H1 (cell line): ENCODE measurements around the gene NDUFS3. TPM values are rescaled to one million over a fixed set of nuclear protein-coding genes. Genes with fewer than 3 reads are reported as not detected.

Source experiments
- CTCF ChIA-PET: fragments of 300-600 bp; sonication (Branson Sonifier 250); formaldehyde crosslinking; loops from one replicate; lab custom pipeline; 2021; ENCODE audit not compliant: partially characterized antibody; lab: Charles Lee
- POLR2A ChIA-PET: fragments of 300-600 bp; sonication (Branson Sonifier 250); formaldehyde crosslinking; loops from one replicate; lab custom pipeline; 2021; ENCODE audit warnings: inconsistent platforms; ENCODE audit not compliant: partially characterized antibody; lab: Charles Lee
- DNase-seq, 2 experiments: peaks; one replicate each; pipeline versions ENCODE4 v3.0.0 to v3.0.0-alpha.2; 2010 to 2022; ENCODE audit warnings: low spot score in 2 of 2, low read depth in 1 of 2, mixed read lengths in 1 of 2
- FAIRE-seq: peaks from 2 replicates; lab custom pipeline; 2011; peaks lifted over from hg19 to GRCh38; lab: Jason Lieb, UNC
- H2AFZ ChIP-seq: 2 replicates; pipeline ENCODE4 v1.8.1; 2012; ENCODE audit warnings: low read length, inconsistent platforms
- H2AK5ac ChIP-seq: 2 replicates; pipeline ENCODE4 v1.6.1; 2013; ENCODE audit warnings: low read depth, low read length
- H2BK120ac ChIP-seq: replicated peaks from 2 replicates; pipeline ENCODE3; 2013; ENCODE audit warnings: low read depth, low read length, inconsistent platforms
- H2BK12ac ChIP-seq: 2 replicates; pipeline ENCODE4 v1.6.1; 2013; ENCODE audit warnings: low read depth, low read length
- H2BK15ac ChIP-seq: 2 replicates; pipeline ENCODE4 v1.6.1; 2013; ENCODE audit warnings: low read length
- H2BK20ac ChIP-seq: 2 replicates; pipeline ENCODE4 v1.6.1; 2013; ENCODE audit warnings: low read length
- H2BK5ac ChIP-seq: 2 replicates; pipeline ENCODE4 v1.6.1; 2013; ENCODE audit warnings: low read depth, low read length
- H3K14ac ChIP-seq: 2 replicates; pipeline ENCODE4 v1.6.1; 2013; ENCODE audit warnings: inconsistent platforms; ENCODE audit not compliant: insufficient read length
- H3K18ac ChIP-seq: 2 replicates; pipeline ENCODE4 v1.6.1; 2013; ENCODE audit warnings: low read length; ENCODE audit errors: extremely low read depth
- H3K23ac ChIP-seq: 2 replicates; pipeline ENCODE4 v1.6.1; 2013; ENCODE audit warnings: inconsistent platforms; ENCODE audit not compliant: insufficient read length
- H3K23me2 ChIP-seq: 2 replicates; pipeline ENCODE4 v1.6.1; 2013; ENCODE audit warnings: low read depth, low read length
- H3K27ac ChIP-seq: 2 replicates; pipeline ENCODE4 v1.6.1; 2011; ENCODE audit warnings: low read depth, low read length, inconsistent platforms
- H3K27me3 ChIP-seq, 4 experiments: replicated peaks in 1 of 4; 1 replicate in 1 of 4; 2 replicates in 3 of 4; pipeline versions ENCODE4 v1.6.1 to v1.8.1; 2011 to 2013; ENCODE audit warnings: low read length in 3 of 4, mild to moderate bottlenecking in 3 of 4, inconsistent platforms in 2 of 4, mixed read lengths in 2 of 4, moderate library complexity in 1 of 4; ENCODE audit not compliant: control insufficient read depth in 3 of 4, insufficient read depth in 3 of 4; ENCODE audit errors: extremely low read depth in 1 of 4
- H3K36me3 ChIP-seq, 4 experiments: 2 replicates each; pipeline versions ENCODE4 v1.6.1 to v1.8.1; 2011 to 2013; ENCODE audit warnings: mild to moderate bottlenecking in 4 of 4, low read length in 3 of 4, moderate library complexity in 2 of 4, control low read depth in 1 of 4, inconsistent platforms in 1 of 4; ENCODE audit not compliant: insufficient read depth in 4 of 4, control insufficient read depth in 2 of 4
- H3K4ac ChIP-seq: replicated peaks from 2 replicates; pipeline ENCODE3; 2013; ENCODE audit warnings: low read length, low read depth, mixed read lengths, inconsistent platforms; ENCODE audit not compliant: insufficient read length
- H3K4me1 ChIP-seq, 4 experiments: replicated peaks in 1 of 4; 1 replicate in 1 of 4; 2 replicates in 3 of 4; pipeline versions ENCODE4 v1.6.1 to v1.8.1; 2011 to 2013; ENCODE audit warnings: low read length in 3 of 4, inconsistent platforms in 2 of 4, mixed read lengths in 1 of 4; ENCODE audit not compliant: insufficient read depth in 4 of 4, control insufficient read depth in 3 of 4
- H3K4me2 ChIP-seq, 2 experiments: 2 replicates each; pipeline versions ENCODE4 v1.6.1 to v1.8.1; 2011 to 2013; ENCODE audit warnings: low read depth in 2 of 2, low read length in 2 of 2, control low read depth in 1 of 2, inconsistent platforms in 1 of 2, mild to moderate bottlenecking in 1 of 2; ENCODE audit not compliant: insufficient read depth in 1 of 2
- H3K4me3 ChIP-seq, 4 experiments: fragments of 200-600, 300-600 bp in 1 of 4; sonication (generic), shearing (Covaris generic), sonication (Bioruptor Twin) in 1 of 4; 2 replicates each; pipeline versions ENCODE4 v1.5.1 to v1.8.1; 2011 to 2016; ENCODE audit warnings: low read length in 4 of 4, low read depth in 3 of 4, control low read depth in 2 of 4, inconsistent platforms in 2 of 4, mild to moderate bottlenecking in 2 of 4, mixed read lengths in 1 of 4, moderate library complexity in 1 of 4; ENCODE audit not compliant: insufficient read depth in 2 of 4; ENCODE audit errors: extremely low read depth in 1 of 4
- H3K56ac ChIP-seq: replicated peaks from 2 replicates; pipeline ENCODE3; 2013; ENCODE audit warnings: low read depth, mild to moderate bottlenecking, mixed read lengths, low read length, inconsistent platforms; ENCODE audit not compliant: insufficient read length
- H3K79me1 ChIP-seq: 2 replicates; pipeline ENCODE4 v1.6.1; 2013; ENCODE audit warnings: low read depth, low read length, control low read depth
- H3K79me2 ChIP-seq, 2 experiments: 2 replicates each; pipeline versions ENCODE4 v1.6.1 to v1.8.1; 2012 to 2013; ENCODE audit warnings: low read length in 2 of 2, mild to moderate bottlenecking in 2 of 2, inconsistent platforms in 1 of 2; ENCODE audit not compliant: insufficient read depth in 2 of 2, control insufficient read depth in 1 of 2
- H3K9ac ChIP-seq, 4 experiments: replicated peaks in 1 of 4; 1 replicate in 1 of 4; 2 replicates in 3 of 4; pipeline versions ENCODE4 v1.6.1 to v1.8.1; 2011 to 2013; ENCODE audit warnings: low read depth in 3 of 4, low read length in 3 of 4, control low read depth in 2 of 4, mild to moderate bottlenecking in 2 of 4, moderate library complexity in 2 of 4, inconsistent platforms in 1 of 4; ENCODE audit errors: extremely low read depth in 1 of 4
- H3K9me3 ChIP-seq, 2 experiments: 2 replicates each; pipeline versions ENCODE4 v1.6.1 to v1.8.1; 2012 to 2013; ENCODE audit warnings: mild to moderate bottlenecking in 2 of 2, moderate library complexity in 2 of 2, control low read depth in 1 of 2, inconsistent platforms in 1 of 2, low read depth in 1 of 2, low read length in 1 of 2, mixed read lengths in 1 of 2; ENCODE audit not compliant: insufficient read depth in 2 of 2
- H4K20me1 ChIP-seq, 2 experiments: replicated peaks in 1 of 2; 2 replicates each; pipeline versions ENCODE3 to v1.8.1; 2011 to 2013; ENCODE audit warnings: inconsistent platforms in 2 of 2, low read length in 2 of 2, mild to moderate bottlenecking in 1 of 2; ENCODE audit not compliant: insufficient read depth in 2 of 2, control insufficient read depth in 1 of 2
- H4K5ac ChIP-seq: 2 replicates; pipeline ENCODE4 v1.6.1; 2013; ENCODE audit warnings: low read length, low read depth, mixed read lengths, inconsistent platforms; ENCODE audit not compliant: insufficient read length
- H4K8ac ChIP-seq: 2 replicates; pipeline ENCODE4 v1.8.0; 2013; ENCODE audit warnings: mild to moderate bottlenecking, moderate library complexity, low read length, inconsistent platforms; ENCODE audit not compliant: insufficient read depth; ENCODE audit errors: extremely low read depth
- H4K91ac ChIP-seq: replicated peaks from 2 replicates; pipeline ENCODE3; 2013; ENCODE audit warnings: low read length, mixed read lengths, inconsistent platforms; ENCODE audit not compliant: insufficient read length
- EP300 ChIP-seq, 2 experiments: IDR thresholded peaks; 1 replicate in 1 of 2; 2 replicates in 1 of 2; pipeline ENCODE4 v1.6.1; 2011 to 2012; ENCODE audit warnings: low read depth in 2 of 2, low read length in 2 of 2, mild to moderate bottlenecking in 2 of 2, borderline replicate concordance in 1 of 2, inconsistent platforms in 1 of 2, moderate library complexity in 1 of 2
- KDM4A ChIP-seq: IDR thresholded peaks from one replicate; pipeline ENCODE4 v1.7.1; 2012; ENCODE audit warnings: low read depth, mild to moderate bottlenecking, moderate library complexity, low read length, inconsistent platforms; ENCODE audit not compliant: severe bottlenecking
- POLR2AphosphoS5 ChIP-seq: IDR thresholded peaks from 2 replicates; pipeline ENCODE4 v1.6.1; 2011; ENCODE audit warnings: low read depth, low read length
- WGBS, 2 experiments: shearing (Covaris generic) in 1 of 2; methylation state at CpG; one replicate each; pipeline versions ENCODE4 v1.1.6 to v1.1.7; 2013 to 2015; ENCODE audit warnings: low lambda C conversion rate in 2 of 2, mixed read lengths in 2 of 2, inconsistent platforms in 1 of 2, low coverage in 1 of 2, missing lambda C conversion rate in 1 of 2; ENCODE audit not compliant: insufficient replicate concordance in 2 of 2, insufficient coverage in 1 of 2, insufficient read length in 1 of 2; ENCODE audit errors: extremely low coverage in 1 of 2, missing lambda C conversion rate in 1 of 2; 5-methylcytosine and 5-hydroxymethylcytosine counted together
- polyA plus RNA-seq, 7 experiments: library from polyadenylated mRNA; depleted of rRNA in 3 of 7; stranded (reverse) in 5 of 7; unstranded in 2 of 7; fragments of >200 nt in 5 of 7; fragments of 200-250 nt in 2 of 7; gene quantifications; 1 replicate in 5 of 7; 2 replicates in 1 of 7; 4 replicates in 1 of 7; pipeline versions ENCODE4 v1.2.1 to v1.2.3, GENCODE V29; 2011 to 2013; ENCODE audit warnings: missing spikeins in 2 of 7, mixed read lengths in 2 of 7
- total RNA-seq: library from RNA; stranded (reverse); fragmentation: NEBNext Ultra II Directional; extraction: Animal tissue kit (Norgen Biotek cat#: 25700); gene quantifications from 2 replicates; pipeline ENCODE4 v1.2.1, GENCODE V29; 2021

NDUFS3 gene
- total and polyA plus RNA-seq, 2 of the 8 experiments (the other 6 are each of a cell fraction or from before 2014, with no cell fraction given), result 135 to 241 TPM

- Histone ChIP-seq H3K9ac (no peak overlapping the region), H3K79me1 (no peaks in the 10 kb centered on the region), H2AK5ac (no peak overlapping the region), H2BK120ac (no peak overlapping the region), H3K4ac (no peak overlapping the region), H3K9me3 (no peaks in the 10 kb centered on the region), H4K20me1 (no peaks in the 10 kb centered on the region), H4K91ac (no peak overlapping the region), H4K8ac (no peak overlapping the region), H2BK12ac (no peak overlapping the region), H2AFZ (no peak overlapping the region), H3K27me3 (peaks cover 0 to 18% (median 16%) of the 10 kb centered on the region in 4 experiments; a peak in 6 of 7 replicates), H3K27ac (no peak overlapping the region), H3K4me2 (no peak overlapping the region), H3K18ac (no peak overlapping the region)
- WGBS, 2 experiments, result 90% methylated on average over 11 of the region's 11 CpGs; no CpG with 5 or more reads in 1 of the 2 experiments
- no peak for DNase-seq
- POLR2A ChIA-PET, result interaction anchor here (0.7 to 1.9 kb wide), 2 partner anchors 9 to 127 kb away, joined by 3 to 17 read pairs; partner anchors contain the start of genes KBTBD4 and NDUFS3
- TF ChIP-seq POLR2AphosphoS5 (no peak), EP300 (IDR thresholded peaks at IDR 0.05; ENCODE audit: borderline replicate concordance in 1 of 2, low read depth in 2 of 2, low read length in 2 of 2) (no peak), KDM4A (no peak)
- TF ChIP-seq, all 59 proteins: peak for 0
- peaks cover 1 to 5% (median 2%) of the 10 kb centered on the region in 4 experiments; a peak in 3 of 8 replicates for H3K36me3 ChIP-seq
- peaks cover 2% of the 10 kb centered on the region; the same call in 1 of the 2 replicates for H3K23me2 ChIP-seq
- H3K14ac ChIP-seq, result no peak overlapping the region
- H3K4me3 ChIP-seq, result no peak overlapping the region
- CTCF ChIA-PET, result interaction anchor here (1.9 kb wide), 1 partner anchor 9 kb away, joined by 5 read pairs; no protein-coding TSS in a partner anchor
- no peak overlapping the region for H2BK20ac ChIP-seq
- no peak overlapping the region for H2BK5ac ChIP-seq
- H4K5ac ChIP-seq, result no peak overlapping the region
- H3K79me2 ChIP-seq, result no peaks in the 10 kb centered on the region
- no peak for FAIRE-seq
- H2BK15ac ChIP-seq, result no peak overlapping the region
- no peak overlapping the region for H3K23ac ChIP-seq
- H3K4me1 ChIP-seq, result peaks cover 0 to 4% (median 4%) of the 10 kb centered on the region in 4 experiments; a peak in 6 of 7 replicates
- no peak overlapping the region for H3K56ac ChIP-seq
Measured at GRCh38 chr11:47589118-47589517, 10.2 kb downstream of the NDUFS3 start.
